Keratinocyte (primary cell): Measurements from ENCODE around the gene STK24. TPM values are rescaled to one million over a fixed set of nuclear protein-coding genes. Genes with fewer than 3 reads are reported as not detected.
A peak's percentile ranks its signal among the peaks of the same experiment; 100 is the strongest.

Experiments
- DNase-seq: peaks from one replicate; pipeline ENCODE4 v3.0.0-alpha.2; 2011; ENCODE audit warnings: low read depth, missing footprints, low spot score
- FAIRE-seq: peaks from 2 replicates; lab custom pipeline; 2011; peaks lifted over from hg19 to GRCh38; lab: Jason Lieb, UNC
- H2AFZ ChIP-seq: 2 replicates; pipeline ENCODE4 v1.6.0; 2012; ENCODE audit warnings: low read length, control low read depth, inconsistent platforms; ENCODE audit not compliant: control insufficient read depth
- H3K27ac ChIP-seq: 2 replicates; pipeline ENCODE4 v1.5.1; 2011; ENCODE audit warnings: low read length; ENCODE audit not compliant: control insufficient read depth, insufficient read depth
- H3K27me3 ChIP-seq: 3 replicates; pipeline ENCODE4 v1.6.0; 2011; ENCODE audit warnings: low read length; ENCODE audit not compliant: control insufficient read depth, insufficient read depth; ENCODE audit errors: extremely low read depth
- H3K36me3 ChIP-seq, 2 experiments: 2 replicates in 1 of 2; 3 replicates in 1 of 2; pipeline ENCODE4 v1.5.1; 2011; ENCODE audit warnings: low read length in 2 of 2, mild to moderate bottlenecking in 1 of 2; ENCODE audit not compliant: control insufficient read depth in 2 of 2, insufficient read depth in 2 of 2; ENCODE audit errors: extremely low read depth in 1 of 2
- H3K4me1 ChIP-seq: 3 replicates; pipeline ENCODE4 v1.5.1; 2011; ENCODE audit warnings: low read length; ENCODE audit not compliant: control insufficient read depth, insufficient read depth; ENCODE audit errors: extremely low read depth
- H3K4me2 ChIP-seq: 3 replicates; pipeline ENCODE4 v1.6.0; 2011; ENCODE audit warnings: low read depth, low read length; ENCODE audit not compliant: control insufficient read depth, insufficient read depth; ENCODE audit errors: extremely low read depth
- H3K4me3 ChIP-seq, 3 experiments: fragments of 200-600 bp in 1 of 3; sonication (generic) in 1 of 3; 2 replicates in 2 of 3; 3 replicates in 1 of 3; pipeline ENCODE4 v1.5.1; 2011 to 2016; ENCODE audit warnings: low read length in 3 of 3, mild to moderate bottlenecking in 3 of 3, control low read depth in 2 of 3, inconsistent platforms in 1 of 3, low read depth in 1 of 3, mixed read lengths in 1 of 3, mixed run types in 1 of 3, moderate library complexity in 1 of 3; ENCODE audit not compliant: control insufficient read depth in 2 of 3, insufficient read depth in 2 of 3; ENCODE audit errors: extremely low read depth in 1 of 3
- H3K79me2 ChIP-seq: 2 replicates; pipeline ENCODE4 v1.6.0; 2012; ENCODE audit warnings: low read length; ENCODE audit not compliant: control insufficient read depth, insufficient read depth
- H3K9ac ChIP-seq: 3 replicates; pipeline ENCODE4 v1.6.0; 2011; ENCODE audit warnings: low read length; ENCODE audit not compliant: control insufficient read depth, insufficient read depth; ENCODE audit errors: extremely low read depth
- H3K9me1 ChIP-seq: 3 replicates; pipeline ENCODE4 v1.6.0; 2011; ENCODE audit warnings: low read length; ENCODE audit not compliant: control insufficient read depth, insufficient read depth; ENCODE audit errors: extremely low read depth
- H3K9me3 ChIP-seq: 2 replicates; pipeline ENCODE4 v1.5.1; 2012; ENCODE audit warnings: low read depth, low read length; ENCODE audit not compliant: control insufficient read depth
- H4K20me1 ChIP-seq: 3 replicates; pipeline ENCODE4 v1.6.0; 2011; ENCODE audit warnings: low read length; ENCODE audit not compliant: control insufficient read depth, insufficient read depth; ENCODE audit errors: extremely low read depth
- EZH2 ChIP-seq: IDR thresholded peaks from one replicate; pipeline ENCODE4 v1.6.1; 2012; ENCODE audit warnings: inconsistent platforms, mild to moderate bottlenecking, low read length, moderate library complexity
- dilution Hi-C: fragments of 300-500 bp; cut with MboI; formaldehyde crosslinking; loops from one replicate; pipeline ENCODE4 v1.7.0; 2020; ENCODE audit warnings: low sequenced_read_pairs; ENCODE audit not compliant: extremely low pct_ligation_motif_present
- polyA plus RNA-seq, 5 experiments: library from polyadenylated mRNA; depleted of rRNA in 3 of 5; stranded (reverse) in 3 of 5; stranded (forward) in 1 of 5; unstranded in 1 of 5; fragments of >200 nt; gene quantifications; 1 replicate in 1 of 5; 2 replicates in 3 of 5; 3 replicates in 1 of 5; pipeline versions ENCODE4 v1.2.1 to v1.2.3, GENCODE V29; 2011 to 2012; ENCODE audit warnings: missing spikeins in 2 of 5, low read depth in 1 of 5, low replicate concordance in 1 of 5
- TF ChIP-seq, protein P1 (sequence below), 3 experiments: IDR thresholded peaks in 1 of 3; conservative IDR thresholded peaks in 1 of 3; optimal IDR thresholded peaks in 1 of 3; 2 replicates in 2 of 3; 3 replicates in 1 of 3; pipeline versions ENCODE3 to v1.5.1; 2011; ENCODE audit warnings: low read length in 3 of 3, mild to moderate bottlenecking in 3 of 3, moderate library complexity in 2 of 3, control low read depth in 1 of 3, inconsistent platforms in 1 of 3; ENCODE audit not compliant: insufficient read depth in 2 of 3; ENCODE audit errors: extremely low read depth in 1 of 3

The STK24 gene
- polyA plus RNA-seq, 1 donor (not counting 4 experiments of a cell fraction or from before 2014, with no cell fraction given) = 81.6 TPM

- Histone ChIP-seq H2AFZ (no peak overlapping the region), H3K27ac (no peak overlapping the region), H3K9me1 (no peaks in the 10 kb centered on the region), H3K4me3 (no peak overlapping the region), H3K27me3 (no peaks in the 10 kb centered on the region), H3K36me3 (peaks cover 32 to 37% of the 10 kb centered on the region in 2 experiments), H3K4me2 (no peak overlapping the region), H3K4me1 (no peaks in the 10 kb centered on the region), H4K20me1 (no peaks in the 10 kb centered on the region), H3K9ac (no peak overlapping the region), H3K79me2 (peaks cover 4% of the 10 kb centered on the region), H3K9me3 (no peaks in the 10 kb centered on the region)
- no peak for FAIRE-seq
- DNase-seq = no peak
- dilution Hi-C loops = no loop called here
- TF ChIP-seq, protein P1, sequence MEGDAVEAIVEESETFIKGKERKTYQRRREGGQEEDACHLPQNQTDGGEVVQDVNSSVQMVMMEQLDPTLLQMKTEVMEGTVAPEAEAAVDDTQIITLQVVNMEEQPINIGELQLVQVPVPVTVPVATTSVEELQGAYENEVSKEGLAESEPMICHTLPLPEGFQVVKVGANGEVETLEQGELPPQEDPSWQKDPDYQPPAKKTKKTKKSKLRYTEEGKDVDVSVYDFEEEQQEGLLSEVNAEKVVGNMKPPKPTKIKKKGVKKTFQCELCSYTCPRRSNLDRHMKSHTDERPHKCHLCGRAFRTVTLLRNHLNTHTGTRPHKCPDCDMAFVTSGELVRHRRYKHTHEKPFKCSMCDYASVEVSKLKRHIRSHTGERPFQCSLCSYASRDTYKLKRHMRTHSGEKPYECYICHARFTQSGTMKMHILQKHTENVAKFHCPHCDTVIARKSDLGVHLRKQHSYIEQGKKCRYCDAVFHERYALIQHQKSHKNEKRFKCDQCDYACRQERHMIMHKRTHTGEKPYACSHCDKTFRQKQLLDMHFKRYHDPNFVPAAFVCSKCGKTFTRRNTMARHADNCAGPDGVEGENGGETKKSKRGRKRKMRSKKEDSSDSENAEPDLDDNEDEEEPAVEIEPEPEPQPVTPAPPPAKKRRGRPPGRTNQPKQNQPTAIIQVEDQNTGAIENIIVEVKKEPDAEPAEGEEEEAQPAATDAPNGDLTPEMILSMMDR (optimal IDR thresholded peaks at IDR 0.05 in 1 of 3, IDR thresholded peaks at IDR 0.05 in 1 of 3, conservative IDR thresholded peaks at IDR 0.05 in 1 of 3; ENCODE audit: extremely low read depth in 1 of 3, insufficient read depth in 2 of 3, low read length in 3 of 3) = no peak
Measured at GRCh38 chr13:98456413-98456845, 120.5 kb downstream of the STK24 start.

DNA sequence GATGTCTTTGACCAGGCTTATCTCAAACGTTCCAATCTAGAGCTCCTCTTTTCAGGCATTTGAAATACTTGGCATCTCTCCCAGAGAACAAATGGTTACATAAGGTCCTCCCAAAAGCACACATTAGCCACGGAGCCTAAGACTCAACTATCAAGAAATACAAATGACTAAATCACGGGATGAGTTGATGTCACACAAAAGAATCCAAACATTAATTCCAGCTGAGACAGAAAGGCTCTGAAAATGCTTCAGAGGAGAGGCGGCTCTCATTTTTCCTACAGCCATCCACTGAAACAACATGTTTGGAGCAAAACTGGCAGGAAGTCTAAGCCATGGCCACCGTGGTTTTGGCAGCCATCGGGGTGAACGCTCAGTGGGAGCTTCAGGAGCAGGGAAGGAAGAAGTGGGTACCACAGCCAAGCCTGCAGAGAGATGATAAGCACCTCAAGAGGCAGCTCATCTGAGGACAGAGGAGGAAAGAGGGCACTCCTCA, 122.5 kb downstream of the STK24 start:
- peaks cover 3% of the 10 kb centered on the region for H3K79me2 ChIP-seq
- H2AFZ ChIP-seq = no peak overlapping the region
- no peaks in the 10 kb centered on the region for H3K9me3 ChIP-seq
- no peaks in the 10 kb centered on the region for H3K4me1 ChIP-seq
- H3K9me1 ChIP-seq = no peaks in the 10 kb centered on the region
- H3K27ac ChIP-seq = no peak overlapping the region
- no peaks in the 10 kb centered on the region for H3K27me3 ChIP-seq
- dilution Hi-C loops = no loop called here
- peak; percentile 70 for FAIRE-seq
- TF ChIP-seq, protein P1 (optimal IDR thresholded peaks at IDR 0.05 in 1 of 3, IDR thresholded peaks at IDR 0.05 in 1 of 3, conservative IDR thresholded peaks at IDR 0.05 in 1 of 3; ENCODE audit: extremely low read depth in 1 of 3, insufficient read depth in 2 of 3, low read length in 3 of 3) = no peak
- TF ChIP-seq EZH2 = no peak
- H3K4me3 ChIP-seq = no peak overlapping the region
- H3K9ac ChIP-seq = no peak overlapping the region
- H4K20me1 ChIP-seq = no peaks in the 10 kb centered on the region
- peaks cover 35 to 39% of the 10 kb centered on the region in 2 experiments for H3K36me3 ChIP-seq
- H3K4me2 ChIP-seq = no peak overlapping the region
- no peak for DNase-seq
